ENCODE results near the gene RCHY1.
A peak's percentile ranks its signal among the peaks of the same experiment; 100 is the strongest.
"Not testable (repeated sequence)": the region's sequence is repeated elsewhere in the genome, so short reads cannot be mapped to it uniquely, and the experiment has no call there.

RCHY1 gene

DNA sequence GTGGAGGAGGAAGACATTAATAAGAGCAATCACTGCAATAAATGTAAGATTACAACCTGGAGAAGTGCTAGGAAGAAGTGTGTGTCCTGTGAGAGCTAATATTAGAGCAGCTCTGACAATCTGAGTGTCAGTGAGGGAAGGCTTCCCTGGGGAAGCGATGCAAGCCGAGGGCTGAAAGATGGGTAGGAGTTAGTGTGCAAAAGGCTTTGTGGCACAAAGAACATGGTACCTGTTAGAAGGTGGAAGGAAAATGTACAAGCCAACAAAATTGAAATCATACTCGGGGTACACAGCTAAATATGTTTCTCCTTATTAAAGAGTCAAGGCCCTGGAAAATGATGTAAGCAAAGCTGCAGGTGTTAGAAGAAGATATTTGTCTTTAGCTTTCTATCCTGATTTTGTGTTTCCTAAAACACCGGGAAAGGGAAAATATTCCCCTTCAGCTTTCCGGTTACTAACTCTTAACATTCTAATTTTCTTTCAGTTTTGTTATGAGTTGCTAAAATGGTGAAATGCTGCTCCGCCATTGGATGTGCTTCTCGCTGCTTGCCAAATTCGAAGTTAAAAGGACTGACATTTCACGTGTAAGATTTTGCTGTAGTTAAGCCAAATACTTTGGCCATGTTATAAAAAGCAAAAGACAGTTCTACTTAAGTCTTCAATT, 878 bp upstream of the RCHY1 start:
- peak in 1 of 2 donors; percentile 58 for DNase-seq

DNA sequence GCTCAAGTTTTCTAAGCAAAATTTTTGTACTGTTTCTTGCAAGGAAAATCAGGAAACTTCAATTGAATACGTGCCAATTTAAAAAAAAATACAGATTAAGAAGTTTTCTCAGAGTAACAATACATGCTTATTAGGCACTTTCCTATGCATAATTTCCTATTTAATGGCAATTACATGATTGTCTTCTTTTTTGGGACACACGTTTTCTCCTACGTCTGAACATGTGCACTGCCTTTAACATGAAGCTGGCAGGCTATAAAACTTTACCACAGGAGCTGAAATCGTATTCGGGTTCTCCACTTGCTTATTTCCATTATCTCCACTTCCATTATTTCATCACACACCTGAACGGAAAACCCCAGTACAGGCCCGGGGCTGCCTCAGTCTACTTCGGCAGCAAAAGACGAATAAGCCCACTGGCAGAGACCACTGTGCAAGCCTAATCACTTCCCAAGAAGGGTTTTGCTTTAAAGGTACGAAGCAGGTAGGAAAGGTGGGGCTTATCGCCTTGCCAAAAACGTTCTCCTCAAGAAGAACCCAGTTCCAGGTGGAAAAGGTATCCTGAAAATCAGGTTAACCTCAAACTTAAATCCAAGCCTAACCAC, 575 bp downstream of the RCHY1 start:
- no peak for DNase-seq

DNA sequence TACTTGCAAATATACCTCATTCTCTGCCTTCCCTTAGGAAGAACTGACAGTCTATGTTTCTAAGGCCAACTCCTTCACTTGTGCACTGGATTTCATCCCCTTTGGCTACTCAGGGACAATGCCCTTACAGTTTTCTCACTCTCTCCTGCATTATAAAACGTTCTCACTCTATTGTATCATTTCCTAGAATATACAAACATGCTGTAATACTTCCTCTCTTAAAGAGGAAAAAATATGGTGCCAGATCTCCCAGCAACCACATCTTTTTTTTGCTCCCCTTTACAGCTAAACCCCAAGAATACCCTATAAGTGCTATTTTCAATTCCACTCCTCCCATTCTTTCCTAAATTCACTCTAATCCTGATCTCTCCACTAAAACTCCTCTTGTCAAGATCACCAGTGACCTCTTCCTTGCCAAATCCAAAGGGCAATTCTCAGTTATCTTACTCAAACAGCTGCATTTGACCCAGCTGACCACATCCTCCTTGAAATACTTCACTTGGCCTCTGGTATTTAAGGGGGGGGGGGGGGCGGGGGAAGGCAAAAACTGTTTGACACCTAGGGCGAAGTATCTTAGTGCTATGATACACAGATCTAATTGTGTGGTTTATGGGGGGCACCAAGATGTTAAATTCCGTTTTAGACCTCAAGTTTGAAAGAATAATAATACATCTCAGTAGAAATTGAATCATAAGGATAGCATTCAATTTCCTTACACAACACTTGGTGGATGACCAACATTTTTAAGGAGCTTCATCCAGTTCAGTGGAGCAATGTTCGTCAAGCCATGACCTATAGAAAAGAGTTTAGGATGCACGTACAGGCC, 1.6 kb downstream of the RCHY1 start:
- peak in 1 of 2 donors; percentile 26 for DNase-seq

DNA sequence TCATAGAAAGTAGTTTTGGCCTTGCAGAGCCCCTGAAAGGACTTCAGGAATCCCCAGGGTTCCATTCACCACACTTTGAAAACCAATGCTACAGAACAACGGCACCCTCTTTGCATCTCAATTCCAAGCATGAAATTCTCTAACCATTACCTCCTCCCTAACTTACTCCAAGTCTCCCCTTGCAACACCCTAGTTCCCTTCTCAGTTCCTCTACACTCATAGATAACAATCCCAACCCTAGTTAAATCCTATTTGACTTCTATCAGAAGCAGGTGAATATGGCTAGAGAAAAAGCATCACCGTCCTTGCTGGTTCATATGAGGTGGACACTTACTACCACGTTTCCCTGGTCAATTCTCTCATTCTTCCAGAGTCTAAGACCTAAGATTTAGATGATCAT, 2.4 kb downstream of the RCHY1 start:
- no peak for DNase-seq

DNA sequence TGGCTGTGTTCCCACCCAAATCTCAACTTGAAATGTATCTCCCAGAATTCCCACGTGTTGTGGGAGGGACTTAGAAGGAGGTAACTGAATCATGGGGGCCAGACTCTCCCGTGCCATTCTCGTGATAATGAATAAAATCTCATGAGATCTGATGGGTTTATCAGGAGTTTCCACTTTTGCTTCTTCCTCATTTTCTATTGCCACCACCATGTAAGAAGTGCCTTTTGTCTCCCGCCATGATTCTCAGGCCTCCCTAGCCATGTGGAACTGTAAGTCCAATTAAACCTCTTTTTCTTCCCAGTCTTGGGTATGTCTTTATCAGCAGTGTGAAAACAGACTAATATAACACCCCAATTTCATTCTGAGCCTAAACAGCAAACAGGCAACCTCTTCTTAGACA, 4.6 kb downstream of the RCHY1 start:
- DNase-seq: not testable (repeated sequence)

DNA sequence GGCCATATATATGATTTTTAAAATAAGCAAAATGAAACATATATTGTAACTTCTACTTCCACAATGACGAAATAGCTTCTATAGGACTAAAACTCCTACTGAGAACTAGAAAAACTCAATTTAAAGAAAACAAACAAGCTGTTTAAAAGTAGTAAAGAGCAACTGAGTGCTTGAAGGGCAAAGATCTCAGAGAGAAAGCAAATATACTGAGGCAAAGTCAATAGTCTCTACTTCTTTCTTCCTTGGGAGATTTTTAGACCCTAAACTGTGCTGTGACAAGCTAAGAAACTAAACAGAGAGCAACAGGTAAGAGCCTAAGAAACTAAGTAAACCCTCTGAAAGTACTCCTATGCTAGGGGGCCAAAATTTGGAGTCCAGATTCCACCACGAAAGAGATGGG, 8.6 kb downstream of the RCHY1 start:
- DNase-seq: no peak

DNA sequence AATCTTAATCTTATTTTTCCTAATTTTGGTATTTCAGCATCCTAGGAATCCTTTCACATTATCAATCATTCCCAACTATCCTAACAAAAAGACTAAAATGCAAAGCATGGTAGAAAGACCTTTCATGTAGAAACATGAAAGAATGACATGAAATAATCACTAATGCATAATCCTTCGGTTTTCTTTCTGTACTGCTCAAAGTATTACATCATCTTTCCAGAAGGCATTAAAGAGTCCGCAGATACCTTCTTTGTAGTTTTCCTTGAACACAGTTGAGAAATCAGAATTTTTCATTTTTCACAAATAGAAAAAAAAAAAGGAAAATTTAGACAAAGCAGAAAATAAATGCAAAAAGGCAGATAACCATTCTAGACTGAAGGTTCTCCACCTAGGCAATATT, 11.5 kb downstream of the RCHY1 start:
- DNase-seq: no peak

DNA sequence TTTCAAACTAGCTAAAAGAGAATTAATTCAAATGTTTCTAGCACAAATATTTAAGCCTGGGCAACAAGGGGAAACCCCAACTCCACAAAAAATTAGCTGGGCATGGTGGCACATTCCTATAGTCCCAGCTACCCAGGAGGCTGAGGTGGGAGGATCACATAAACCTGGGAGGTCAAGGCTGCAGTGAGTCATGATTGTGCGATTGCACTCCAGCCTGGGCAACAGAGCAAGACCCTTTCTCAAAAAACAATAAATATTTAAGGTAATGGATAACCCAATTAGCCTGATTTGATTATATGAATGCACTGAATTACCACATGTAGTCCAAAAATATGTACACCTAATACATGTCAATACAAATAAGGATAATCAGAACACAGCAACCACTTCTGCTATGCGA, 14.3 kb downstream of the RCHY1 start:
- DNase-seq: no peak

DNA sequence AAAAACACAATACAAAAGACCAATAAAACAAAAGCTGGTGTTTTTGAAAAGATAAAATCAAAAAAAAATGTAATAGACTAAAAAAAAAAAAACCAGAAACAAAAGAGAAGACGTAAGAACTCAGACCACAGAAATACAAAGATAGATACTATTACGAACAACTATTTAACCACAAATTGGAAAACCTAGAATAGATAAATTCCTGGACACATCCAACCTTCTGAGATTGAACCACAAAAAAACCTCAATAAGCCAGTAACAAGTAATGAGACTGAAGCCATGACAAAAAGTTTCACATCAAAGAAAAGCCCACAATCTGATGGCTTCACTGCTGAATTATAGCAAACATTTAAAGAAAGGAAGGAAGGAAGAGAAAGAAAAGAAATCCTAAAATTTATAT, 16.2 kb downstream of the RCHY1 start:
- DNase-seq: no peak

DNA sequence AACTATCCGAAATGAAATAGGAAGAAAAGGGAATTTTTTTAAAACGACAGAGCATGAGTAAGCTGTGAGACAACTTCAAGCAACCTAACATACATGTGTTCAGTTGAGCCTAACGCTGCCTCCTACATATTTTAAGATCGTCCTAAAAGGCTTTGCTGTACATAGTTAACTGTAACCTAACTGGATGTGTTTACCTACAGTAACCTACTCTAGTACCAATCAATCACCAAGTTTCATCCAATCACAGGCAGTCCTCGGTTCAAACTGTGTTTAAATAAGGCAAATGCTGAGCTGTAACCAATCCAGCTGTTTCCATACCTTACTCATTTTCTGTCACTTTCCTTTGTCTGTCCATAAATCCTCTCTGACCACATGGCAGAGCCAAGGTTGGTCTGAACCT, 17.1 kb downstream of the RCHY1 start:
- DNase-seq: no peak

DNA sequence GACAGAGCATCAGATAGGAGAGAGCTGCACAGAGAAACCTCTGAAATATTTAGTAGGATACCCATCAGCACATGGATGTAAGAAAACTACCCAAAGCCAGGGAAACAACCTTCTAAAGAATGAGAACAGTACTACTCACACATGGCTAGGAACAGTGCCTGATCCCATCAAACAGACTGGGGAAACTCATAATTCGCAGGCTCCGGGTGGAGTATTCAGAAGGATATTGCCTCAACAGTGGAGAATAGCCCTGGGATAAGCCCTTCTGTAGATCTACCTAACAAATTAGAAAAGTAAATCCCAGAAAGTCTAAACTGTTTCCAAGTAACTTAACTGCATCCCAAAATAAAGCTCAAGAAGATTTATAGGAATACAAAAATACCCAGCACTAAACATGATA, 17.8 kb downstream of the RCHY1 start:
- DNase-seq: no peak

DNA sequence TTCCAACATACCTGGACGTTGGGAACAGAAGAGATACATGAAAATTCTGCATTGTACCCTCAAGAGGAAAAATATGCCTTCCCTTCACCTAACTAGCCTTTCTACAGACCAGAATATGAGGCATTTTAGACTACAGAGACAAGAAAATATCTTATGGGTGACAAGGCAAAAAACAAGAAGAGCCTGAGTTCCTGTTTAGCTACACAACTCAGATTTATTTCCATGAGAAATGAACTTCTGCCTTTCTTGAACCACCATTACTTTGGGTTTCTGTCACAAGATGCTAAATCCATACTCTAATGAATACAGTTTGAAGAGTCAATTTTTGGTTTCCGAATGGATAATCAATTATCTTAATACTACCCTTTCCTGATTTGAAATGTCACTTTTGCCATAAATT, 18.7 kb downstream of the RCHY1 start:
- no peak for DNase-seq

DNA sequence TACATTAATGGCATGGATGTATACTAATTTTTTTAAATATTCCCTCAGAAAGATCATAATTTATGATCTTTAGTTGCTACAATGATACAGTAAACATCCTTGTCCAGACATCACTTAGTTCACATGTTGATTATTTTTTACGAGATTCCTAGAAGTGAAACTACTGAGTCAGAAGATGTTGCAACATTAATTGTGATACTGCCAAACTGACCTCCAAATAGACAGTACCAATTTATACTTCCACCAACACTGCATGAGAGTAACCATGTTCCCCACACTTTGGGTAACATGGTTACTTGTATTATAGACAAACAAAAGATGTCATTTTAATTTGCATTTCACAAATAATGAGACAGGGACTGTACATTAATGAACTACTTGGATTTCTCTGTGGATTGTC, 19.6 kb downstream of the RCHY1 start:
- no peak for DNase-seq

DNA sequence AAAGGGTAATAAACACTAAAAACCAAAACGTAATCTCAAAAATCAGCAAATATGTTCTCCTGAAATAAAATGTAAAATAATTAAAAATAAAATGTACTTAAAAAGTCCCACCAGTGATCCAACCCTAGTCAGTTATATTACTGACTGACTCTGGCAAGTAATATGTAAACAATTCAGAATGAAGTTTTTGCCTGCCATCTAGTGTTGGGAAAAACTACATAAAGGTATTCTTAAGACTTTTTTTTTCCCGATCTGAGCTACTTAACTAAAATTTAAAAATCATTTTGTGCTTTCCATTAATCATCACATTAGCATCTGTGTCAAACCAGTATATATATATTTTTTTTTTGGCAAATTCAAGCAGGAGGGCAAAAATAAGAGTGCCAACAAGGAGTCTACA, 24.0 kb downstream of the RCHY1 start:
- no peak for DNase-seq

DNA sequence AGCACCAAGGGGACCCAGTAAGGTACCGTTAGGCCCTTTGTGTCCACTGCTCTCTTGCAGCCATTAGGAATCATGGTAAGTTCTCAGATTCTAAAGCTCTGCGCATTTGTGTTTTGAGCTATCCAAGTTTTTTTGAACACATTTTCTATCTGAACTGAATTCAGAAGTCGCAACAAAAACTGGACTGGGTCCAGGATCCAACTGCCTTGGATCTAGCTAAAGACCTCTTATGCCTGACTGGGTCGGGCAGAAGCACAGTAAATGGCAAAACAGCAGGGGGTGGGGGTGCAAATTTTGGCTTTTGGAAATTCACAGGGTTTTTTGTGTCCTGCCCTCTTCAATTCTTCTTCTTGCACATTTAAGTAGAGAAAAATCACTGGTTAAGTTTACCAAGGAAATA, 30.0 kb downstream of the RCHY1 start:
- DNase-seq: no peak

DNA sequence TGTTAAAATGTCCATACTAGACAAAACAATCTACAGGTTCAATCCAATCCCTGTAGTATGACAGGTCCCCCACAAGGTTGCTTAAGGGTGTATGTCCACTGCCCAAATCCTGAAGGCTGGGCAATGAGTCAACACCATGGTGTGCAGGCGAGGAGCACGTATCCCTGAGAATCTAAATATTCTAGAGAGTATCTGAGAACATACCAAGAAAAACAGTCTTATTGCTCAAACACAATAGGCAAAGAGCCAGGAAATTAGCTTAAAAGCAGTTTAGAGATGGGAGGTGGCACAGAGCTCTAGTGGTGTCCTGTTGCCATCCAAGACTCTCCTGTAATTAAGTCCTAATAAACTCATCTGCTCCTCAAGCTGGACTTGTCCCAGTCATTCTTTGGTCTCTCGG, 37.0 kb downstream of the RCHY1 start:
- no peak for DNase-seq

DNA sequence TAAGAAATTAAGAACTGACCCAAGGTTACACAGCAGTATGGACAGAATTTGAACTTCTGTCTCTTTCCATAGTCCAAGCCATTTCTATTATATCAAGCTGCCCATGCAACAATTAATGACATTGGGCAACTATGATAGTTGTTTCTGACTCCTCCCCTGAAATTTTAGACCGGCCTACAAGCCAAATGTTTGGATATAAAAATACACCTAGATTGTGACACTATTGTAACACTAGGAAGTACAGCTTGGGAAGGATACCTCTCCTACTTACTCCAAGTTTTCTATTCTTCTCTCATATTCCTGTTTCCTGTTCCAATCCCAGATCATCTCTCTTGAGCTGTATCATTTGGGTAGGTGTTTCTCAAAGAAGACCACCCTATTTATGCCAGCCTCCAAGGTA, 43.5 kb downstream of the RCHY1 start:
- DNase-seq: no peak

DNA sequence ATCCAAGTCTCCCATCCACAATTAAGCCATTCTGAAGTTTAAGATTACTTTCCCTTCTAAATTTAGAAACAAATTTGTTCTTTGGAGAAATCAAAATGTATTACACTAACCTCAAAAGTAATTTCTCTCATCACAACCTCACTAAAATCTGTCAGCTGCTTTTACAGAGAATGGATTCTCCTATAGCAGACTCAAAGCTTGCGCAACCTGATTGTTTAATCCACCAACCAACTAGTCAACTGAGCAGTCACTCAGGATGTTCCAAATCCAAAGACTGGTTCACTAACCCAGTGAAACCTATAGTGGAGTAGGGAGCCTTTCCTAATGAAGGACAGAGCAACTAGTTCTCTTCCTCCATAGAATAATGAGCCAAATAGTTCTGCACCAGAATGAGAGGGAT, 44.3 kb downstream of the RCHY1 start:
- no peak for DNase-seq

DNA sequence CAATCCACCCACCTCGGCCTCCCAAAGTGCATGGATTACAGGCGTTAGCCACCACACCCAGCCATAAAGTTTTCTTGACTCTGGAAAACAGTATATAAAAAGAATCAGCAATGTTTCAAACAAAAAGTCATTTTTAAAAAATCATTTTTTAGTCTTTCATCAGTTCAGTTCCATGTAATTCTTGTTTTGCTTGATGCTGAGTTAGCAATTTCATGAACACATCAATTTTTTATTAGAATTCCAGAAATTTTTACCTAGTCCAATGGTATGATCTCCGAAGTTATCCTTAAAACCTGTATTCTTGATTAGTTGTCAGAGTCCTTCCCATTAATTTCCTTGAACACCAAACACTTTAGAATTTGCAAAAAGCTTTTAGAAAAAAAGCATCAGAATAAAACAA, 56.8 kb downstream of the RCHY1 start:
- DNase-seq: no peak

DNA sequence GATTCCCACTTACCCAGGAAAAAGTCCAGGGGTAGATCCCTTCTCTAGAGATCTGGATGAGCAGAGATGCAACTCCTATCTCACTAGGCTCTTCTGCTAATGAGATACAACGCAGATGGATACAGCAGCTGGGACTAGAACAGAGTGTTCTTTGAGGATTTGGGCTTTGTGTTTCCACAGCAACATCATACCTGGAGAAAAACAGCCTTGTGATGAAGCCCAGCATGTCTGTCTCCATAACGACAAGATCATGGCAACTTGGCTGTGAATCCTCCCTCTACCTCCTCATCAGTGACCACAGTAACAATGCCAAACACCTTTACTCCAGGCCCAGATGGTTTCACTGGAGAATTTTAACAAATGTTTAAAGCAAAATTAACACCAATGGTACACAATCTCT, 80.1 kb downstream of the RCHY1 start:
- no peak for DNase-seq

DNA sequence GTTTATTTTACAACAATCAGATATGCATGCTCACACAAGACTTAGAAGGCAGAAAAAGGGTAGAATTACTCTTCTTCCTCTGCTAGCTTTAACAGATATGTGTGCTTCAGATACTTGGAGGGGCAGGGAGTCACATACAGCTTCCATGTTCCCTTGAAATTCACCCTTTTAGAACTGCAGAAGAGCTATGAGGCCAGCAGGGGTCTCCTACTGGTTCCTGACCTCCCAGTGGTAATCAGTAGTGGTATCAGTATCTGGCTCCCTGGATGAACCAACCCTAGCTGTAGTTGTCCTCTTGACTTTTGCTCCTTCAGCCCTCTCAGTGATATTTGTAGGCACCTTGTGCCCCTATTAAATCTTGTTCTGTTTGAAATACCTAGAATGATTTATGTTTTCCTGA, 81.5 kb downstream of the RCHY1 start:
- no peak for DNase-seq

DNA sequence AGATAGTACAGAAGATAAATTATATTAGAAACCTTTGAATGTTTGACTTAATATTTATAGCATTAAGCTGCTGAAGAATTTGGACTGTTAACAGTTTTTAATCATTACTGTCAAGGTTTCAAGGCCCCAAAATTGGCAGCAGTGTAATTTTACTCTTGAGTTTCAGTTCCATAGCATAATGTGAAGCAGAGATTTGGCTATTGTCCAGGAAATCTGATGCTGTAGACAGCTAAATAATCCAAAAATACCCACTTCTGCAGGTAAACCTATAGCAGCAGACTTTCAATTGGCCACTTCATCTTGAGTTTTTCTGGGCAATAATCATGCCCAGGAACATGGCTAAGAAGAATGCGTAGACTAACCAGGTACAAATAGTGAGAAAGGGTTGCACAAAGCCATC, 85.0 kb downstream of the RCHY1 start:
- DNase-seq: no peak

Measured in CD4-positive, alpha-beta T cell treated with Interleukin-4 for 1 hour (primary cell).